Endothelial cell of umbilical vein (primary cell): ENCODE data around the gene SQSTM1. TPM values are rescaled to one million over a fixed set of nuclear protein-coding genes. Genes with fewer than 3 reads are reported as not detected.

Experiments
- BruUV-seq: library from RNA; stranded (reverse); fragments of 400-500 nt; replicated peaks from 2 replicates; lab custom pipeline; 2021; lab: Mats Ljungman, UMichigan
- CTCF ChIA-PET: fragments of 300-600, 350-600 bp; sonication (Branson Sonifier 250); formaldehyde crosslinking; loops from one replicate; lab custom pipeline; 2021; ENCODE audit warnings: antibody characterized with exemption, inconsistent platforms; lab: Charles Lee
- POLR2A ChIA-PET: fragments of 300-600, 350-600 bp; sonication (Branson Sonifier 250); formaldehyde crosslinking; loops from one replicate; lab custom pipeline; 2021; ENCODE audit warnings: antibody characterized with exemption, inconsistent platforms; lab: Charles Lee
- DNase-seq: peaks from one replicate; pipeline ENCODE4 v3.0.0-alpha.2; 2011; ENCODE audit warnings: low read depth, low spot score
- FAIRE-seq: peaks from 2 replicates; lab custom pipeline; 2011; peaks lifted over from hg19 to GRCh38; lab: Jason Lieb, UNC
- H2AFZ ChIP-seq: 2 replicates; pipeline ENCODE4 v1.6.0; 2012; ENCODE audit warnings: low read depth, low read length, control low read depth, inconsistent platforms
- H3K27ac ChIP-seq: 2 replicates; pipeline ENCODE4 v1.5.1; 2011; ENCODE audit warnings: low read depth, mild to moderate bottlenecking, control low read depth, low read length, moderate library complexity; ENCODE audit not compliant: insufficient read depth
- H3K27me3 ChIP-seq, 2 experiments: 2 replicates each; pipeline versions ENCODE4 v1.6.0 to v1.6.1; 2011; ENCODE audit warnings: low read length in 2 of 2, mixed read lengths in 1 of 2; ENCODE audit not compliant: control insufficient read depth in 2 of 2, insufficient read depth in 2 of 2
- H3K36me3 ChIP-seq, 2 experiments: 2 replicates in 1 of 2; 3 replicates in 1 of 2; pipeline ENCODE4 v1.5.1; 2011; ENCODE audit warnings: low read length in 2 of 2, mild to moderate bottlenecking in 1 of 2, moderate library complexity in 1 of 2; ENCODE audit not compliant: control insufficient read depth in 2 of 2, insufficient read depth in 2 of 2; ENCODE audit errors: extremely low read depth in 1 of 2
- H3K4me1 ChIP-seq: 3 replicates; pipeline ENCODE4 v1.5.1; 2011; ENCODE audit warnings: mild to moderate bottlenecking, low read length; ENCODE audit not compliant: control insufficient read depth, insufficient read depth; ENCODE audit errors: extremely low read depth
- H3K4me2 ChIP-seq: 2 replicates; pipeline ENCODE4 v1.6.1; 2011; ENCODE audit warnings: low read length, control low read depth, mixed read lengths; ENCODE audit not compliant: insufficient read depth
- H3K4me3 ChIP-seq, 3 experiments: fragments of 200-600 bp in 1 of 3; sonication (generic), shearing (Covaris generic) in 1 of 3; replicated peaks in 1 of 3; 2 replicates each; pipeline ENCODE4 v1.5.1; 2011 to 2016; ENCODE audit warnings: control low read depth in 3 of 3, low read length in 3 of 3, mild to moderate bottlenecking in 2 of 3, inconsistent platforms in 1 of 3, low read depth in 1 of 3, moderate library complexity in 1 of 3; ENCODE audit not compliant: insufficient read depth in 1 of 3
- H3K79me2 ChIP-seq: 2 replicates; pipeline ENCODE4 v1.6.0; 2012; ENCODE audit warnings: low read length, inconsistent platforms; ENCODE audit not compliant: control insufficient read depth, insufficient read depth
- H3K9ac ChIP-seq: replicated peaks from 2 replicates; pipeline ENCODE3; 2011; ENCODE audit warnings: low read length, control low read depth; ENCODE audit not compliant: insufficient read depth; ENCODE audit errors: extremely low read depth
- H3K9me1 ChIP-seq: replicated peaks from 3 replicates; pipeline ENCODE4 v1.6.0; 2011; ENCODE audit warnings: mild to moderate bottlenecking, low read length; ENCODE audit not compliant: control insufficient read depth, insufficient read depth; ENCODE audit errors: extremely low read depth
- H3K9me3 ChIP-seq: replicated peaks from 2 replicates; pipeline ENCODE4 v1.5.1; 2012; ENCODE audit warnings: low read length, inconsistent platforms; ENCODE audit not compliant: control insufficient read depth, insufficient read depth
- H4K20me1 ChIP-seq: replicated peaks from 2 replicates; pipeline ENCODE3; 2011; ENCODE audit warnings: mild to moderate bottlenecking, low read length; ENCODE audit not compliant: control insufficient read depth, insufficient read depth; ENCODE audit errors: extremely low read depth
- CTCF ChIP-seq, 2 donors: IDR thresholded peaks; 1 replicate in 1 of 2; 2 replicates in 1 of 2; pipeline ENCODE4 v1.5.1; 2011; ENCODE audit warnings: low read length in 2 of 2, mild to moderate bottlenecking in 2 of 2, moderate library complexity in 2 of 2, control low read depth in 1 of 2, inconsistent platforms in 1 of 2, low read depth in 1 of 2; ENCODE audit not compliant: insufficient read depth in 1 of 2; ENCODE audit errors: extremely low read depth in 1 of 2
- EZH2 ChIP-seq: IDR thresholded peaks from 2 replicates; pipeline ENCODE4 v1.6.1; 2012; ENCODE audit warnings: borderline replicate concordance, low read depth, mild to moderate bottlenecking, moderate library complexity, low read length, inconsistent platforms; ENCODE audit not compliant: severe bottlenecking
- FOS ChIP-seq: IDR thresholded peaks from 2 replicates; pipeline ENCODE4 v1.6.1; 2011; ENCODE audit warnings: mild to moderate bottlenecking, low read length, moderate library complexity, borderline replicate concordance; ENCODE audit not compliant: insufficient read depth
- GATA2 ChIP-seq: IDR thresholded peaks from 2 replicates; pipeline ENCODE4 v1.7.0; 2011; ENCODE audit warnings: low read depth, mild to moderate bottlenecking, moderate library complexity, mixed read lengths, low read length; ENCODE audit not compliant: insufficient read length, insufficient read depth
- JUN ChIP-seq: IDR thresholded peaks from 2 replicates; pipeline ENCODE4 v1.6.1; 2011; ENCODE audit warnings: borderline replicate concordance, low read depth; ENCODE audit not compliant: insufficient read length, insufficient read depth
- MAX ChIP-seq: IDR thresholded peaks from 2 replicates; pipeline ENCODE4 v1.6.1; 2011; ENCODE audit not compliant: insufficient read depth, insufficient read length
- MYC ChIP-seq: IDR thresholded peaks from one replicate; pipeline ENCODE4 v1.6.1; 2011; ENCODE audit warnings: mild to moderate bottlenecking, low read depth, low read length
- POLR2A ChIP-seq: IDR thresholded peaks from 2 replicates; pipeline ENCODE4 v1.6.1; 2012; ENCODE audit warnings: low read depth, mild to moderate bottlenecking, control low read depth, low read length
- POLR2AphosphoS5 ChIP-seq: IDR thresholded peaks from 2 replicates; pipeline ENCODE4 v1.6.1; 2012; ENCODE audit warnings: low read depth, mild to moderate bottlenecking, control low read depth, low read length, moderate library complexity; ENCODE audit not compliant: insufficient read depth
- dilution Hi-C: fragments of 300-500 bp; cut with MboI; formaldehyde crosslinking; loops from one replicate; pipeline ENCODE4 v1.15.0; 2019; ENCODE audit warnings: low sequenced_read_pairs; ENCODE audit not compliant: extremely low pct_ligation_motif_present
- intact Hi-C: fragments of 100-400 bp; cut with micrococcal nuclease; formaldehyde crosslinking; loops from one replicate; pipeline ENCODE4 v1.10.0; 2022
- polyA plus RNA-seq, 4 experiments: library from polyadenylated mRNA; depleted of rRNA in 3 of 4; stranded (reverse) in 3 of 4; unstranded in 1 of 4; fragments of >200 nt; gene quantifications; 2 replicates each; pipeline versions ENCODE4 v1.2.1 to v1.2.3, GENCODE V29; 2011 to 2012; ENCODE audit warnings: missing spikeins in 1 of 4
- total RNA-seq: library from RNA; stranded (reverse); gene quantifications from 2 replicates; pipeline ENCODE4 v1.2.3, GENCODE V29; 2021

The SQSTM1 gene
- total and polyA plus RNA-seq, 2 donors (not counting 3 experiments of a cell fraction or from before 2014, with no cell fraction given), result 302 to 346 TPM

GRCh38 chr5:179878222-179879002, 57.7 kb downstream of the SQSTM1 start:
- no peak overlapping the region for H3K4me3 ChIP-seq
- H3K36me3 ChIP-seq, result peaks cover 7 to 50% of the 10 kb centered on the region in 2 experiments
- no peaks in the 10 kb centered on the region for H3K4me1 ChIP-seq
- BruUV-seq, result no TSS peak
- H3K27me3 ChIP-seq, result no peaks in the 10 kb centered on the region
- POLR2A ChIA-PET, result interaction anchor here (0.6 kb wide), 1 partner anchor 20 kb away, joined by 4 read pairs; no protein-coding TSS in a partner anchor
- no peaks in the 10 kb centered on the region for H3K9me1 ChIP-seq
- no peak overlapping the region for H2AFZ ChIP-seq
- no peak overlapping the region for H3K9ac ChIP-seq
- no peak for TF ChIP-seq POLR2AphosphoS5
- DNase-seq (no peak), FAIRE-seq (no peak)
- dilution Hi-C loops, result no loop called here
- H3K79me2 ChIP-seq, result no peaks in the 10 kb centered on the region
- no peak overlapping the region for H3K4me2 ChIP-seq
- no peak overlapping the region for H3K27ac ChIP-seq
- CTCF ChIA-PET, result no interaction called here
- intact Hi-C loops, result no loop called here
- no peaks in the 10 kb centered on the region for H4K20me1 ChIP-seq
- peaks cover 3% of the 10 kb centered on the region for H3K9me3 ChIP-seq

- no peak overlapping the region for H3K9ac ChIP-seq
- no peaks in the 10 kb centered on the region for H3K27me3 ChIP-seq
- no peaks in the 10 kb centered on the region for H3K79me2 ChIP-seq
- no peak overlapping the region for H3K4me3 ChIP-seq
- no peak for DNase-seq
- no peak overlapping the region for H3K4me2 ChIP-seq
- no peaks in the 10 kb centered on the region for H3K9me1 ChIP-seq
- H3K4me1 ChIP-seq, result no peaks in the 10 kb centered on the region
- no peak for FAIRE-seq
- TF ChIP-seq MYC, result no peak
- TF ChIP-seq CTCF (IDR thresholded peaks at IDR 0.05; ENCODE audit: extremely low read depth in 1 of 2, insufficient read depth in 1 of 2, low read depth in 1 of 2, low read length in 2 of 2), result no peak
- no peak for TF ChIP-seq EZH2
- no peak for TF ChIP-seq POLR2A
- no peak for TF ChIP-seq MAX
- no peak for TF ChIP-seq POLR2AphosphoS5
- no peak for TF ChIP-seq FOS
- TF ChIP-seq JUN, result no peak
- TF ChIP-seq GATA2, result no peak
- H2AFZ ChIP-seq, result no peak overlapping the region
- BruUV-seq, result no TSS peak
- H3K27ac ChIP-seq, result no peak overlapping the region
- dilution Hi-C loops, result no loop called here
- no peaks in the 10 kb centered on the region for H4K20me1 ChIP-seq
- intact Hi-C loops, result no loop called here
- POLR2A ChIA-PET, result no interaction called here
- H3K36me3 ChIP-seq, result peaks cover 11 to 49% of the 10 kb centered on the region in 2 experiments
- peaks cover 6% of the 10 kb centered on the region for H3K9me3 ChIP-seq
- CTCF ChIA-PET, result no interaction called here
Measured at GRCh38 chr5:179879003-179879689, 58.4 kb downstream of the SQSTM1 start.
